CD14-positive monocyte (primary cell): ENCODE data around the gene RAB31. TPM values are rescaled to one million over a fixed set of nuclear protein-coding genes. Genes with fewer than 3 reads are reported as not detected.

Source experiments
- DNase-seq, 3 donors: peaks; one replicate each; pipeline ENCODE4 v3.0.0-alpha.2; 2011 to 2022
- H2AFZ ChIP-seq: 2 replicates; pipeline ENCODE4 v1.6.0; 2012; ENCODE audit warnings: mild to moderate bottlenecking, low read depth, low read length, inconsistent platforms; ENCODE audit not compliant: insufficient read depth, poor library complexity, severe bottlenecking
- H3K27ac ChIP-seq, 2 donors: 1 replicate in 1 of 2; 2 replicates in 1 of 2; pipeline ENCODE4 v1.5.1; 2012 to 2013; ENCODE audit warnings: low read length in 2 of 2, control low read depth in 1 of 2, inconsistent platforms in 1 of 2, low read depth in 1 of 2, mild to moderate bottlenecking in 1 of 2
- H3K27me3 ChIP-seq, 2 donors: one replicate each; pipeline versions ENCODE4 v1.6.0 to v1.6.1; 2011 to 2013; ENCODE audit warnings: low read length in 2 of 2; ENCODE audit not compliant: control insufficient read depth in 2 of 2, insufficient read depth in 2 of 2
- H3K36me3 ChIP-seq, 2 donors: replicated peaks in 1 of 2; 1 replicate in 1 of 2; 2 replicates in 1 of 2; pipeline versions ENCODE4 v1.5.1 to v1.6.1; 2012 to 2013; ENCODE audit warnings: low read length in 2 of 2, control low read depth in 1 of 2, inconsistent platforms in 1 of 2, mild to moderate bottlenecking in 1 of 2; ENCODE audit not compliant: insufficient read depth in 2 of 2, control insufficient read depth in 1 of 2
- H3K4me1 ChIP-seq, 2 donors: 1 replicate in 1 of 2; 2 replicates in 1 of 2; pipeline versions ENCODE4 v1.5.1 to v1.6.1; 2012 to 2013; ENCODE audit warnings: low read length in 2 of 2, control low read depth in 1 of 2, inconsistent platforms in 1 of 2, mild to moderate bottlenecking in 1 of 2, moderate library complexity in 1 of 2; ENCODE audit not compliant: insufficient read depth in 2 of 2, control insufficient read depth in 1 of 2
- H3K4me2 ChIP-seq: replicated peaks from 2 replicates; pipeline ENCODE3; 2012; ENCODE audit warnings: low read length, moderate library complexity, mild to moderate bottlenecking; ENCODE audit not compliant: poor library complexity, severe bottlenecking; ENCODE audit errors: extremely low read depth
- H3K4me3 ChIP-seq, 3 experiments: fragments of 200-600 bp in 1 of 3; sonication (generic) in 1 of 3; replicated peaks in 1 of 3; 1 replicate in 2 of 3; 2 replicates in 1 of 3; pipeline ENCODE4 v1.5.1; 2011 to 2013; ENCODE audit warnings: low read length in 3 of 3, mild to moderate bottlenecking in 3 of 3, control low read depth in 2 of 3, low read depth in 2 of 3, inconsistent platforms in 1 of 3, moderate library complexity in 1 of 3
- H3K79me2 ChIP-seq: 2 replicates; pipeline ENCODE4 v1.6.0; 2012; ENCODE audit warnings: mild to moderate bottlenecking, control low read depth, inconsistent platforms, low read length, moderate library complexity; ENCODE audit not compliant: insufficient read depth
- H3K9ac ChIP-seq: 2 replicates; pipeline ENCODE4 v1.6.0; 2017; ENCODE audit warnings: low read length, mild to moderate bottlenecking; ENCODE audit not compliant: insufficient read depth, poor library complexity, severe bottlenecking
- H3K9me3 ChIP-seq, 2 donors: replicated peaks in 1 of 2; 1 replicate in 1 of 2; 2 replicates in 1 of 2; pipeline versions ENCODE4 v1.5.1 to v1.6.1; 2012 to 2013; ENCODE audit warnings: low read length in 2 of 2, control low read depth in 1 of 2; ENCODE audit not compliant: control insufficient read depth in 1 of 2, insufficient read depth in 1 of 2
- H4K20me1 ChIP-seq: 2 replicates; pipeline ENCODE4 v1.6.0; 2012; ENCODE audit warnings: mild to moderate bottlenecking, low read length, control low read depth, moderate library complexity; ENCODE audit not compliant: insufficient read depth
- H3K27ac Mint-ChIP-seq, 7 donors: one replicate each; pipeline ENCODE4 v1.8.0; 2020; ENCODE audit warnings: mild to moderate bottlenecking in 7 of 7, mixed read lengths in 7 of 7, moderate library complexity in 6 of 7, inconsistent platforms in 2 of 7
- H3K27me3 Mint-ChIP-seq, 3 donors: one replicate each; pipeline ENCODE4 v1.8.0; 2021 to 2022; ENCODE audit warnings: low read depth in 3 of 3, mild to moderate bottlenecking in 3 of 3, mixed read lengths in 3 of 3, moderate library complexity in 3 of 3, inconsistent platforms in 1 of 3
- H3K36me3 Mint-ChIP-seq, 2 donors: one replicate each; pipeline ENCODE4 v1.8.0; 2020; ENCODE audit warnings: mixed read lengths in 2 of 2, inconsistent platforms in 1 of 2, mild to moderate bottlenecking in 1 of 2
- H3K4me1 Mint-ChIP-seq: one replicate; pipeline ENCODE4 v1.8.0; 2020; ENCODE audit warnings: mild to moderate bottlenecking, mixed read lengths
- H3K4me3 Mint-ChIP-seq, 2 donors: one replicate each; pipeline ENCODE4 v1.8.0; 2020; ENCODE audit warnings: mild to moderate bottlenecking in 2 of 2, mixed read lengths in 2 of 2, moderate library complexity in 1 of 2
- H3K9me3 Mint-ChIP-seq, 7 donors: one replicate each; pipeline ENCODE4 v1.8.0; 2020 to 2022; ENCODE audit warnings: mixed read lengths in 7 of 7, mild to moderate bottlenecking in 6 of 7, moderate library complexity in 6 of 7, inconsistent platforms in 2 of 7
- CTCF ChIP-seq: fragments of 200-600 bp; IDR thresholded peaks from one replicate; pipeline ENCODE4 v1.8.0; 2022; ENCODE audit warnings: antibody characterized with exemption, mild to moderate bottlenecking
- WGBS: methylation state at CpG from one replicate; pipeline ENCODE4 v1.1.5; 2013; ENCODE audit warnings: missing lambda C conversion rate; ENCODE audit not compliant: insufficient coverage; 5-methylcytosine and 5-hydroxymethylcytosine counted together
- intact Hi-C, 2 donors: fragments of 100-400 bp; cut with micrococcal nuclease; formaldehyde crosslinking; loops; one replicate each; pipeline versions ENCODE4 v1.15.0 to v1.15.1; 2023
- polyA plus RNA-seq, 3 donors: library from polyadenylated mRNA; depleted of rRNA in 1 of 3; unstranded in 2 of 3; stranded (reverse) in 1 of 3; fragments of 300-500 nt in 2 of 3; fragments of >200 nt in 1 of 3; fragmentation: Illumina TruSeq in 2 of 3; gene quantifications; 1 replicate in 2 of 3; 2 replicates in 1 of 3; pipeline ENCODE4 v1.2.3, GENCODE V29; 2012 to 2021

RAB31 gene
- polyA plus RNA-seq, 3 donors: 106 to 367 (median 348) TPM

GRCh38 chr18:9705183-9705829 lies 2.8 kb upstream of the RAB31 start:
- peaks cover 9% of the 10 kb centered on the region in 2 donors for H3K36me3 Mint-ChIP-seq
- no peak overlapping the region for H2AFZ ChIP-seq
- no peak for TF ChIP-seq CTCF
- H3K27ac ChIP-seq: no peak overlapping the region
- H3K9me3 ChIP-seq: no peaks in the 10 kb centered on the region
- peaks cover 0 to 2% (median 1%) of the 10 kb centered on the region in 3 donors for H3K27me3 Mint-ChIP-seq
- no peak overlapping the region for H3K9ac ChIP-seq
- no peak overlapping the region for H3K4me3 Mint-ChIP-seq
- H3K9me3 Mint-ChIP-seq: peaks cover 0 to 8% (median 0%) of the 10 kb centered on the region in 7 donors
- H4K20me1 ChIP-seq: peaks cover 19% of the 10 kb centered on the region
- H3K4me2 ChIP-seq: no peak overlapping the region
- peaks cover 65% of the 10 kb centered on the region for H3K4me1 Mint-ChIP-seq
- peaks cover 60 to 68% of the 10 kb centered on the region in 2 donors for H3K4me1 ChIP-seq
- intact Hi-C loops: loop anchor here (5.0 to 10.0 kb wide), 5 partner anchors 33 to 209 kb away; partner anchors contain the start of genes PPP4R1 (in 2 of the 2) and VAPA (in 2 of the 2)
- no peaks in the 10 kb centered on the region for H3K27me3 ChIP-seq
- no peak overlapping the region for H3K4me3 ChIP-seq
- DNase-seq: peak in 2 of 3 donors; percentile 61 to 64
- no peaks in the 10 kb centered on the region for H3K36me3 ChIP-seq
- H3K27ac Mint-ChIP-seq: peak overlapping the region in 3 of 7 donors; percentile 9 to 70 (median 44)
- no CpG with 5 or more reads among the region's 6 CpGs for WGBS
- peaks cover 26% of the 10 kb centered on the region for H3K79me2 ChIP-seq

GRCh38 chr18:9706081-9706935 lies 1.8 kb upstream of the RAB31 start:
- H3K4me2 ChIP-seq: no peak overlapping the region
- no peak overlapping the region for H3K27ac ChIP-seq
- H3K4me3 ChIP-seq: no peak overlapping the region
- no peaks in the 10 kb centered on the region for H3K27me3 ChIP-seq
- Mint-ChIP-seq H3K27ac (peak overlapping the region; percentile 7 to 80 (median 40)), H3K36me3 (peaks cover 9 to 10% of the 10 kb centered on the region in 2 donors), H3K27me3 (peaks cover 0 to 5% (median 1%) of the 10 kb centered on the region in 3 donors), H3K9me3 (peaks cover 0 to 8% (median 0%) of the 10 kb centered on the region in 7 donors), H3K4me1 (peaks cover 67% of the 10 kb centered on the region), H3K4me3 (peak overlapping the region in 1 of 2 donors; percentile 85)
- H3K9me3 ChIP-seq: no peaks in the 10 kb centered on the region
- H3K36me3 ChIP-seq: no peaks in the 10 kb centered on the region
- no peak overlapping the region for H3K9ac ChIP-seq
- DNase-seq: no peak
- H3K79me2 ChIP-seq: peaks cover 36% of the 10 kb centered on the region
- peaks cover 61 to 68% of the 10 kb centered on the region in 2 donors for H3K4me1 ChIP-seq
- 99% methylated on average over 7 of the region's 12 CpGs for WGBS
- intact Hi-C loops: loop anchor here (5.0 to 10.0 kb wide), 5 partner anchors 34 to 208 kb away; partner anchors contain the start of genes PPP4R1 (in 2 of the 2) and VAPA (in 2 of the 2)
- peaks cover 25% of the 10 kb centered on the region for H4K20me1 ChIP-seq
- H2AFZ ChIP-seq: peak overlapping the region; percentile 2
- TF ChIP-seq CTCF: no peak
